Activated naive CD4-positive, alpha-beta T cell treated with anti-CD3 and anti-CD28 coated beads, Interleukin-2, amount 50 U/mL, for 24 hours (primary cell): ENCODE measurements around the gene SCYGR2.

Experiments
- H3K27ac Mint-ChIP-seq: one replicate; pipeline ENCODE4 v1.8.0; 2021; ENCODE audit warnings: mild to moderate bottlenecking, mixed read lengths
- H3K27me3 Mint-ChIP-seq: one replicate; pipeline ENCODE4 v1.8.0; 2021; ENCODE audit warnings: mixed read lengths
- H3K36me3 Mint-ChIP-seq: one replicate; pipeline ENCODE4 v1.8.0; 2021; ENCODE audit warnings: mixed read lengths
- H3K4me1 Mint-ChIP-seq: one replicate; pipeline ENCODE4 v1.8.0; 2021; ENCODE audit warnings: mixed read lengths
- H3K4me3 Mint-ChIP-seq: one replicate; pipeline ENCODE4 v1.8.0; 2021; ENCODE audit warnings: mild to moderate bottlenecking, mixed read lengths
- H3K9me3 Mint-ChIP-seq: one replicate; pipeline ENCODE4 v1.8.0; 2021; ENCODE audit warnings: mixed read lengths

The SCYGR2 gene

DNA sequence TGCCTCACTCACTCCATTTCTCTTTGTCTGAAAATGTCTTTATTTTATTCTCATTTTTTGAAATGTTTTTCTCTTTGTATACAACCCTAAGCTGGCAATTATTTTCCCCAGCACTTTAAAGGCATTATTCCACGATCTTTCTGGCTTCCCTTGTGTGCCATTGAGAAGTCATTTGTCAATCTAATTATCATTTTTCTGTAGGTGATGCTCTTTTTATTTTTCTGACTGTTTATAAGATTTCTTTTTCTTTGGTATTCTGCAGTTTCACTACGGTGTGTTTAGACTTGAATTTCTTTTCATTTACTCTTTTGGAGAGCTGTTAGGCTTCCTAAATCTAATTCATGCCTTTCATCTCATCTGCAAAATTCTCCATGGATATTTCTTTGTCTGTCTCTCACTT lies 26.7 kb downstream of the SCYGR2 start:
- Mint-ChIP-seq H3K27ac (peak overlapping the region; percentile 2), H3K36me3 (no peaks in the 10 kb centered on the region), H3K27me3 (peaks cover 5% of the 10 kb centered on the region), H3K4me1 (no peaks in the 10 kb centered on the region), H3K4me3 (no peak overlapping the region), H3K9me3 (no peaks in the 10 kb centered on the region)

DNA sequence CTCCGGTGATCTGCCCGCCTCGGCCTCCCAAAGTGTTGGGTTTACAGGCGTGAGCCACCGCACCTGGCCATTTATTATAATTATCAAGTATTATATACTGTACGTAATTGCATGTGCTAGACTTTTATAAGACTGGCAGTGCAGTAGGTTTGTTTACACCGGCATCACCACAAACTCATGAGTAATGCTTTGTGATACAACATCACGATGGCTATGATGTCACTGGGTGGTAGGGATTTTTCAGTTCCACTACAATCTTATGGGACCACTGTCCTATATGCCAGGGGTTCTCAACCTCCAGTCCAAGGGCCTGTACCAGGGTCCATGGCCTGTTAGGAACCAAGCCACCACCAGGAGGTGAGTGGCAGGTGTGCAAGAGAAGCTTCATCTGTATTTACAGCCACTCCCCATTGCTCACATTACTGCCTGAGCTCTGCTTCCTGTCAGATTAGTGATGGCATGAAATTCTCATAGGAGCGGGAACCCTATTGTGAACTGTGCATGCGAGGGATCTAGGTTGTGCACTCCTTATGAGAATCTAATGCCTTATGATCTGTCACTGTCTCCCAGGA lies 28.0 kb downstream of the SCYGR2 start:
- no peak overlapping the region for H3K27ac Mint-ChIP-seq
- H3K4me1 Mint-ChIP-seq = no peaks in the 10 kb centered on the region
- no peaks in the 10 kb centered on the region for H3K36me3 Mint-ChIP-seq
- H3K4me3 Mint-ChIP-seq = no peak overlapping the region
- H3K9me3 Mint-ChIP-seq = no peaks in the 10 kb centered on the region
- H3K27me3 Mint-ChIP-seq = peaks cover 10% of the 10 kb centered on the region

DNA sequence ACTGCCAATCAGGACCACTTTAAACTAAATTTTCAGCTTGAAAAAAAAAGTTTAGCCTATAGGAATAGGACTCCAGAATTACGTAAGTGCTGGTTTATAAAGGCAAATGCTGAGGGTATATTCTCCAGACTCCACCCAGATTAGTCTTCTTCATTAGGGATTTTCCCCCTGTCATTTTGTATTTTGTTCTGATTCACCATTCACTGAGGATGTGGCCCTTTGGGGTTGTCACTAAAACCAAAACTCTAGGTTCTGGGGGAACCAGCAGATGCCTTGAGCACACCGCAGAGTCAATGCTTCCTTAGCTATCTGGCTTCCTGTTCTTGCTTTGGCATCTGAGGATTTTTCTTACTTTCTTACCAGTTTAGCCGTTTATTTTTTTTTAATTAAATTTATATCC lies 29.1 kb downstream of the SCYGR2 start:
- H3K27me3 Mint-ChIP-seq = peaks cover 11% of the 10 kb centered on the region
- H3K36me3 Mint-ChIP-seq = no peaks in the 10 kb centered on the region
- H3K27ac Mint-ChIP-seq = no peak overlapping the region
- H3K4me3 Mint-ChIP-seq = no peak overlapping the region
- no peaks in the 10 kb centered on the region for H3K4me1 Mint-ChIP-seq
- no peaks in the 10 kb centered on the region for H3K9me3 Mint-ChIP-seq

DNA sequence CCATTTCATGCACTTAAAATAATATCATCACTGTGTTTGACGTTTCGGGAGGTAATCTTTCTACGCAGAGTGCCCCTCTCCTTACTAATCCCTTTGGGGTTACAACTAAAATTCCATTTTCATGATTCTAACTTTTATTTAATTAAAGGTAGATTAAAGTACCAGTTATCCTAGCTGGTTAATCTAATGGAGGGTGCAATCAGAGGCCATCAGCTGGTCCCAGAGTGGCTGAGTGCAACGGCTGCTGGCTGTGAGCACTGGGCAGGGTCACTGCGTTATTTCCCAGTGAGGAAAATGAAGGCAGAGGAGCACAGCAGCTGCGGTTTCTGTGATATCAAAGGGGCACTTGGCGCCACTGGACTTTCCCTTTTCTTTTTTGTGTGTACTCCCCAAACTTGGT lies 30.7 kb downstream of the SCYGR2 start:
- H3K27me3 Mint-ChIP-seq = peaks cover 11% of the 10 kb centered on the region
- no peaks in the 10 kb centered on the region for H3K4me1 Mint-ChIP-seq
- no peaks in the 10 kb centered on the region for H3K9me3 Mint-ChIP-seq
- H3K27ac Mint-ChIP-seq = no peak overlapping the region
- no peaks in the 10 kb centered on the region for H3K36me3 Mint-ChIP-seq
- no peak overlapping the region for H3K4me3 Mint-ChIP-seq

DNA sequence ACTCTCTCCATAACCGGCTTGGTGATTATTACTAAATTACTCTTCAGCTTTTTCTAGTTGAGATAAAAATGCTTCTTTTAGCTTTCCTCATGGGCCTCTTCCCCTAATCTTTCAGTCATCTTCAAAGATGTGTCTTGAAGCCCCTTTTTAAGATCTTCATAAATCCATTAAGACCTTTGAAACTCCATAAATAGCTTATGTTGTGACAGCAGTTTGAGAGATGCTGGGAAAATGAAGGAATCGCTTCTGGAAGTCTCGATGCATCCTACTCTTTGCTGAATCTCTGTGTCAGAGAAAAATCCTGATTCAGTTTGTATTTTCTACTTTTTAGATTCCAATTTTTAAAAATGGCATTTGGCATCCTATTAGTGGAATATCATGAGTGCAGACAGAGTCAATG lies 31.6 kb downstream of the SCYGR2 start:
- no peak overlapping the region for H3K27ac Mint-ChIP-seq

DNA sequence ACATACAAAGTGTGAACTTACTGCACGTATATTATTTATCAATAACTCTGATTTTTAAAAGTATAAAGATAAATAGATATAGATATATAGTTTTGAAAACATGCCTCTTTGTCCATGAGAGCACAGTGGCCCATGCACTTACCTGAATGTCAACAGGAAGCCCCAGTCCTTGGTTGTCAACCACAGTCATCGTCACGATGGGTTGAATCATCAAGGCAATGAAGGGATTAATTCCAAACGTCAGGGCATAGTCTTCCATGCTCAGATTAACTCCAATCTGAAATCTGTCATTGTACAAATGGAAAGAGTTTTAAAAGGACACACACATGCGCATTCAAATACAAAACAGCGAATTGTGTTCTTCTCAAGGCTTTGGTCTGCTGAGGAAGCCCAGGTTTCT lies 34.1 kb downstream of the SCYGR2 start:
- Mint-ChIP-seq H3K27me3 (peaks cover 10% of the 10 kb centered on the region), H3K4me1 (no peaks in the 10 kb centered on the region), H3K27ac (no peak overlapping the region), H3K9me3 (no peaks in the 10 kb centered on the region), H3K4me3 (no peak overlapping the region), H3K36me3 (no peaks in the 10 kb centered on the region)

More for the DNA sequence above, 31.6 kb downstream of the SCYGR2 start:
- Mint-ChIP-seq H3K27me3 (peaks cover 11% of the 10 kb centered on the region), H3K36me3 (no peaks in the 10 kb centered on the region), H3K4me1 (no peaks in the 10 kb centered on the region), H3K9me3 (no peaks in the 10 kb centered on the region), H3K4me3 (no peak overlapping the region)

DNA sequence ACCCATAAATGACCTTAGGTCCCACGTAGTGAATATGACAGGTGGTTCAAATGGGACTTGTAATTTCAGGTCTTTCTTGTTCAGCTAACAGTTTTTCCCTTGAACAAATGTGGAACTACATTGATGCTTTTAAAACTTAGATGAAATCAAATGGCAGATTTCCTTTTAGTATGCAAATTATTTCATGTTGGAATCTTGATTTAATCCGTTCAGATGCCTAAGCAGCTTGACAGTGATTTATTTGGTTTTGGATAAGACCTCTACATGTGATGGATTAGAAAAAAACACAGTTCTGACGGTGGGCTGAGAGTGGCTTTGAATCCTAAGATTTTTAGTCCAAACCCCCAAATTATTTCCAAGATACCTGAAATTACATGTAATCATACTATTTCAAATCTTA lies 35.5 kb downstream of the SCYGR2 start:
- no peak overlapping the region for H3K4me3 Mint-ChIP-seq
- H3K4me1 Mint-ChIP-seq = no peaks in the 10 kb centered on the region
- no peak overlapping the region for H3K27ac Mint-ChIP-seq
- peaks cover 9% of the 10 kb centered on the region for H3K27me3 Mint-ChIP-seq
- no peaks in the 10 kb centered on the region for H3K36me3 Mint-ChIP-seq
- no peaks in the 10 kb centered on the region for H3K9me3 Mint-ChIP-seq

DNA sequence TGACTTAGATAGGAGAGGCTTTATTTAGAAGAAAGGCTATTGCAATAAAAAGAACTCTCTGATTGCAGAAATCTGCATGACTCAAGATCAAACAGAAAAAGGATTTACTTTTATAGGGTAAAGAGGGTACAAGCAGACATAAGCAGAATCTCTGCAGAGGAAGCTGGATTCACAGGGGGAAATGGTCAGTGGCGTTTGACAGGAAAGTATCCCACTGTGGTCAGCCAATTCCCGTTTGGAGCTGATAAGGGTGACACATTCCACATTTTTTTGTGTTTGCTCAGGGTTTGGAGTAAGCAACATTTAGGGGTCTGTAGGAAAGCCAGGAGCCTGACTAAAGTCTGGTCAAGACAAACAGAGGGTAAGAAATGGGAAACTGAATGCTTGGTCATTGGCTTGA lies 44.0 kb downstream of the SCYGR2 start:
- no peaks in the 10 kb centered on the region for H3K9me3 Mint-ChIP-seq
- H3K27ac Mint-ChIP-seq = no peak overlapping the region
- H3K36me3 Mint-ChIP-seq = no peaks in the 10 kb centered on the region
- H3K27me3 Mint-ChIP-seq = peaks cover 1% of the 10 kb centered on the region
- no peaks in the 10 kb centered on the region for H3K4me1 Mint-ChIP-seq
- no peak overlapping the region for H3K4me3 Mint-ChIP-seq

DNA sequence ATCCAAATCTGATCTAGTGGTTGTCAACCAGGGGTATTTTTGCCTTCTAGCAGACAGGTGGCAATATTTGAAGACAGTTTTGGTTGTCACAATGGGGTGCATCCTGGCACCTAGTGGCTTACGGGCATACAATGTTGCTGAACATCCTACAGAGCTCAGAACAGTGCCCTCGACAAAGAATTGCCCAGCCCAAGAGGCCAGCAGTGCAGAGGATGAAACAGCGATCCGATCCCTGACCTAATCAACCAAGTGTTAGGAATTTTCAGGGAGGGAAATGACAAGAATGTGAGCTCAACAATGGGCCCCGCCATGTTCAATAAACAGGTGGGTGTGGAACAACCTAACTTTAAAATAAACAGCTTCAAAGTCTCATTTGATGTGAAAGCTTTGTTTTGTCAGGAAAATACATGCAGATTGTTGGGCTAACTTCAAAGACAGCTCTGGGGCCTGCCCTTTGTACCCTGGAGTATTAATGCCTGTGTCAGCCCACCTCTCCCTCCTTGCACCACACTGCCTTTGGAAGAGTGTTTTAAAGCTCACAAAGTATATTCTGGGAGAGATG lies 45.4 kb downstream of the SCYGR2 start:
- Mint-ChIP-seq H3K36me3 (no peaks in the 10 kb centered on the region), H3K27ac (no peak overlapping the region), H3K9me3 (no peaks in the 10 kb centered on the region), H3K27me3 (peaks cover 1% of the 10 kb centered on the region), H3K4me3 (no peak overlapping the region), H3K4me1 (no peaks in the 10 kb centered on the region)
